Neural cell (in vitro differentiated cells): Measurements from ENCODE around the gene BTBD19. TPM values are rescaled to one million over a fixed set of nuclear protein-coding genes. Genes with fewer than 3 reads are reported as not detected.

Source experiments
- H2AFZ ChIP-seq: fragments of 200-600, 300-800 bp; sonication (generic), shearing (Covaris generic); 2 replicates; pipeline ENCODE4 v1.6.0; 2014; ENCODE audit warnings: low read depth, mild to moderate bottlenecking, antibody characterized with exemption, low read length, moderate library complexity
- H3F3A ChIP-seq: fragments of 200-600 bp; shearing (Covaris generic); 2 replicates; pipeline ENCODE4 v1.6.1; 2016; ENCODE audit warnings: mild to moderate bottlenecking, moderate library complexity, mixed read lengths, antibody characterized with exemption, low read length; ENCODE audit not compliant: insufficient read depth, poor library complexity, severe bottlenecking
- H3K27ac ChIP-seq: fragments of 200-600, 300-800 bp; sonication (generic), shearing (Covaris generic); 2 replicates; pipeline ENCODE4 v1.5.1; 2014; ENCODE audit warnings: mild to moderate bottlenecking, low read length, moderate library complexity
- H3K27me3 ChIP-seq: fragments of 300-800, 200-600 bp; sonication (generic), shearing (Covaris generic); 2 replicates; pipeline ENCODE4 v1.6.0; 2014; ENCODE audit warnings: mild to moderate bottlenecking, low read depth, low read length, moderate library complexity; ENCODE audit not compliant: insufficient read depth
- H3K36me3 ChIP-seq: fragments of 300-800, 200-600 bp; sonication (generic), shearing (Covaris generic); 2 replicates; pipeline ENCODE4 v1.5.1; 2014; ENCODE audit warnings: mild to moderate bottlenecking, antibody characterized with exemption, low read length, moderate library complexity; ENCODE audit not compliant: insufficient read depth
- H3K4me2 ChIP-seq: fragments of 300-800, 200-600 bp; sonication (generic), shearing (Covaris generic); 2 replicates; pipeline ENCODE4 v1.6.0; 2014; ENCODE audit warnings: mild to moderate bottlenecking, low read length
- H3K4me3 ChIP-seq: fragments of 300-800, 200-600 bp; sonication (generic), shearing (Covaris generic); 2 replicates; pipeline ENCODE4 v1.5.1; 2014; ENCODE audit warnings: mild to moderate bottlenecking, low read length, moderate library complexity
- H3K79me2 ChIP-seq: fragments of 200-600 bp; shearing (Covaris generic); replicated peaks from 2 replicates; pipeline ENCODE4 v1.6.0; 2014; ENCODE audit warnings: mild to moderate bottlenecking, low read length, moderate library complexity; ENCODE audit not compliant: insufficient read depth
- H3K9ac ChIP-seq: fragments of 300-800, 200-600 bp; sonication (generic), shearing (Covaris generic); 2 replicates; pipeline ENCODE4 v1.6.1; 2016; ENCODE audit warnings: mild to moderate bottlenecking, low read length, mixed read lengths
- H3K9me2 ChIP-seq: fragments of 200-600 bp; shearing (Covaris generic); 2 replicates; pipeline ENCODE4 v1.6.1; 2016; ENCODE audit warnings: mild to moderate bottlenecking, low read length, mixed read lengths; ENCODE audit not compliant: insufficient read depth
- H3K9me3 ChIP-seq: fragments of 200-600, 300-800 bp; sonication (generic), shearing (Covaris generic); 2 replicates; pipeline ENCODE4 v1.6.1; 2016; ENCODE audit warnings: mild to moderate bottlenecking, mixed run types, low read length, moderate library complexity, mixed read lengths
- H4K20me1 ChIP-seq: fragments of 200-600 bp; shearing (Covaris generic); 2 replicates; pipeline ENCODE4 v1.6.1; 2016; ENCODE audit warnings: mild to moderate bottlenecking, mixed run types; ENCODE audit not compliant: insufficient read depth
- EP300 ChIP-seq: fragments of 450-650 bp; conservative IDR thresholded peaks from 2 replicates; pipeline ENCODE4 v1.6.1; 2014; ENCODE audit warnings: antibody characterized with exemption, mild to moderate bottlenecking, moderate library complexity; ENCODE audit not compliant: poor library complexity, severe bottlenecking
- EZH2 ChIP-seq: fragments of 200-600, 300-800 bp; shearing (Covaris generic), sonication (generic); IDR thresholded peaks from 2 replicates; pipeline ENCODE4 v1.6.1; 2014; ENCODE audit warnings: antibody characterized with exemption, low read length, borderline replicate concordance, mild to moderate bottlenecking; ENCODE audit not compliant: insufficient read depth, poor library complexity, severe bottlenecking
- MXI1 ChIP-seq: fragments of 450-650 bp; conservative IDR thresholded peaks from 2 replicates; pipeline ENCODE4 v1.6.1; 2014; ENCODE audit warnings: antibody characterized with exemption, mild to moderate bottlenecking; ENCODE audit not compliant: poor library complexity, severe bottlenecking
- POLR2AphosphoS5 ChIP-seq: IDR thresholded peaks from 2 replicates; pipeline ENCODE4 v1.6.1; 2012
- RAD21 ChIP-seq: fragments of 450-650 bp; conservative IDR thresholded peaks from 2 replicates; pipeline ENCODE4 v1.6.1; 2014; ENCODE audit warnings: antibody characterized with exemption, mild to moderate bottlenecking, moderate library complexity
- SMC3 ChIP-seq: fragments of 450-650 bp; conservative IDR thresholded peaks from 2 replicates; pipeline ENCODE4 v1.6.1; 2014; ENCODE audit warnings: antibody characterized with exemption, mild to moderate bottlenecking, moderate library complexity; ENCODE audit not compliant: poor library complexity
- TAF1 ChIP-seq: IDR thresholded peaks from 2 replicates; pipeline ENCODE4 v1.6.1; 2012; ENCODE audit warnings: low read depth
- polyA plus RNA-seq: library from polyadenylated mRNA; depleted of rRNA; stranded (reverse); fragments of >200 nt; gene quantifications from 2 replicates; pipeline ENCODE4 v1.2.3, GENCODE V29; 2014
- TF ChIP-seq, protein P1 (sequence below): fragments of 450-650 bp; IDR thresholded peaks from 2 replicates; pipeline ENCODE4 v1.5.1; 2014; ENCODE audit warnings: antibody characterized with exemption, mild to moderate bottlenecking, moderate library complexity; ENCODE audit not compliant: poor library complexity, severe bottlenecking
- TF ChIP-seq, protein P2 (sequence below): IDR thresholded peaks from 2 replicates; pipeline ENCODE4 v1.6.1; 2012; ENCODE audit warnings: borderline replicate concordance

The BTBD19 gene
- polyA plus RNA-seq, 1 donor from 2014 or later: not detected

DNA sequence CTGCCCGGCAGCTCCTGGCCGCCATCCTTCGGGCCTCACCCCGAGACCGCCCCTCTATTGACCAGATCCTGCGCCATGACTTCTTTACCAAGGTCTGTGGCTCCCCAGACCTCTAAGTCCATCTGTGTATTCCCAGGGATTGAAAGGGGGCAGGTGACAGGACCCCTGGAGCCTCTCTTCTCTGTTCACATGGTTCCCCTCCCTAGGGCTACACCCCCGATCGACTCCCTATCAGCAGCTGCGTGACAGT lies 5.3 kb upstream of the BTBD19 start:
- H3K79me2 ChIP-seq: no peaks in the 10 kb centered on the region
- no peak overlapping the region for H3K27ac ChIP-seq
- H3K27me3 ChIP-seq: no peaks in the 10 kb centered on the region
- no peaks in the 10 kb centered on the region for H3F3A ChIP-seq
- peak overlapping the region; percentile 68 for H3K9ac ChIP-seq
- no peaks in the 10 kb centered on the region for H3K9me3 ChIP-seq
- H3K4me3 ChIP-seq: peak overlapping the region; percentile 89
- no peak overlapping the region for H2AFZ ChIP-seq
- H3K9me2 ChIP-seq: no peaks in the 10 kb centered on the region
- TF ChIP-seq SMC3 (no peak), TAF1 (no peak), MXI1 (no peak), RAD21 (no peak), EZH2 (no peak), EP300 (no peak), POLR2AphosphoS5 (no peak)
- TF ChIP-seq, protein P1, sequence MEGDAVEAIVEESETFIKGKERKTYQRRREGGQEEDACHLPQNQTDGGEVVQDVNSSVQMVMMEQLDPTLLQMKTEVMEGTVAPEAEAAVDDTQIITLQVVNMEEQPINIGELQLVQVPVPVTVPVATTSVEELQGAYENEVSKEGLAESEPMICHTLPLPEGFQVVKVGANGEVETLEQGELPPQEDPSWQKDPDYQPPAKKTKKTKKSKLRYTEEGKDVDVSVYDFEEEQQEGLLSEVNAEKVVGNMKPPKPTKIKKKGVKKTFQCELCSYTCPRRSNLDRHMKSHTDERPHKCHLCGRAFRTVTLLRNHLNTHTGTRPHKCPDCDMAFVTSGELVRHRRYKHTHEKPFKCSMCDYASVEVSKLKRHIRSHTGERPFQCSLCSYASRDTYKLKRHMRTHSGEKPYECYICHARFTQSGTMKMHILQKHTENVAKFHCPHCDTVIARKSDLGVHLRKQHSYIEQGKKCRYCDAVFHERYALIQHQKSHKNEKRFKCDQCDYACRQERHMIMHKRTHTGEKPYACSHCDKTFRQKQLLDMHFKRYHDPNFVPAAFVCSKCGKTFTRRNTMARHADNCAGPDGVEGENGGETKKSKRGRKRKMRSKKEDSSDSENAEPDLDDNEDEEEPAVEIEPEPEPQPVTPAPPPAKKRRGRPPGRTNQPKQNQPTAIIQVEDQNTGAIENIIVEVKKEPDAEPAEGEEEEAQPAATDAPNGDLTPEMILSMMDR: no peak
- TF ChIP-seq, protein P2, sequence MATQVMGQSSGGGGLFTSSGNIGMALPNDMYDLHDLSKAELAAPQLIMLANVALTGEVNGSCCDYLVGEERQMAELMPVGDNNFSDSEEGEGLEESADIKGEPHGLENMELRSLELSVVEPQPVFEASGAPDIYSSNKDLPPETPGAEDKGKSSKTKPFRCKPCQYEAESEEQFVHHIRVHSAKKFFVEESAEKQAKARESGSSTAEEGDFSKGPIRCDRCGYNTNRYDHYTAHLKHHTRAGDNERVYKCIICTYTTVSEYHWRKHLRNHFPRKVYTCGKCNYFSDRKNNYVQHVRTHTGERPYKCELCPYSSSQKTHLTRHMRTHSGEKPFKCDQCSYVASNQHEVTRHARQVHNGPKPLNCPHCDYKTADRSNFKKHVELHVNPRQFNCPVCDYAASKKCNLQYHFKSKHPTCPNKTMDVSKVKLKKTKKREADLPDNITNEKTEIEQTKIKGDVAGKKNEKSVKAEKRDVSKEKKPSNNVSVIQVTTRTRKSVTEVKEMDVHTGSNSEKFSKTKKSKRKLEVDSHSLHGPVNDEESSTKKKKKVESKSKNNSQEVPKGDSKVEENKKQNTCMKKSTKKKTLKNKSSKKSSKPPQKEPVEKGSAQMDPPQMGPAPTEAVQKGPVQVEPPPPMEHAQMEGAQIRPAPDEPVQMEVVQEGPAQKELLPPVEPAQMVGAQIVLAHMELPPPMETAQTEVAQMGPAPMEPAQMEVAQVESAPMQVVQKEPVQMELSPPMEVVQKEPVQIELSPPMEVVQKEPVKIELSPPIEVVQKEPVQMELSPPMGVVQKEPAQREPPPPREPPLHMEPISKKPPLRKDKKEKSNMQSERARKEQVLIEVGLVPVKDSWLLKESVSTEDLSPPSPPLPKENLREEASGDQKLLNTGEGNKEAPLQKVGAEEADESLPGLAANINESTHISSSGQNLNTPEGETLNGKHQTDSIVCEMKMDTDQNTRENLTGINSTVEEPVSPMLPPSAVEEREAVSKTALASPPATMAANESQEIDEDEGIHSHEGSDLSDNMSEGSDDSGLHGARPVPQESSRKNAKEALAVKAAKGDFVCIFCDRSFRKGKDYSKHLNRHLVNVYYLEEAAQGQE: no peak
- H4K20me1 ChIP-seq: no peaks in the 10 kb centered on the region
- no peaks in the 10 kb centered on the region for H3K36me3 ChIP-seq
- no peak overlapping the region for H3K4me2 ChIP-seq

DNA sequence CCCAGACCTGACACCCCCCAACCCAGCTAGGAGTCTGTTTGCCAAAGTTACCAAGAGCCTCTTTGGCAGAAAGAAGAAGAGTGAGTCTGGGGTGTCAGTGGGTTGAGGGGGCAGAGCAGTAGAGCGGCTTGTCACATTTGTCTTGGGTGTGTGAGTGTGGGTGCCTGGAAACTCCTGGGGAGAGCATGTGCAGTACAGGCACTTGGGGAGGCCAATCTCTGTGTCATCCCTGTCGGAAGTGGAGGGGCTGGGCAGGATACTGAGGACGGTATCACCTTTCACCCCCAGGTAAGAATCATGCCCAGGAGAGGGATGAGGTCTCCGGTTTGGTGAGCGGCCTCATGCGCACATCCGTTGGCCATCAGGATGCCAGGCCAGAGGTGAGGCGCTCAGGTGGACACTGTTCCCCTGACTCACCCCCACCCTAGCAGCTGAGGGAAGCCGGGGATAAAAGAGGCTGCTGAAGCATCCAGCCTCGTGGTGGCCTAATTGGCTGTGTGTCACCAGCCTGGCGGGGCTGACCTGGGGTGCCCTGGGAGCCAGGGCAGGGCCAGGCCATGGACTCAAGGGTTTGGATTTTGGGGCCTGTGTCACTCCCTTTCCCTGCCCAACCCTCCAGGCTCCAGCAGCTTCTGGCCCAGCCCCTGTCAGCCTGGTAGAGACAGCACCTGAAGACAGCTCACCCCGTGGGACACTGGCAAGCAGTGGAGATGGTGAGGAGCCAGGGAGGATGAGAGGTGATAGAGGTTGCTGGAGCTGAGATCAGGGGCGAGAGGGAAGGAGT lies 4.8 kb upstream of the BTBD19 start:
- Histone ChIP-seq H3K36me3 (no peaks in the 10 kb centered on the region), H3K9ac (no peak overlapping the region), H3K27ac (no peak overlapping the region), H3K79me2 (no peaks in the 10 kb centered on the region), H3F3A (no peaks in the 10 kb centered on the region), H3K4me2 (no peak overlapping the region), H4K20me1 (no peaks in the 10 kb centered on the region), H2AFZ (no peak overlapping the region), H3K27me3 (no peaks in the 10 kb centered on the region), H3K9me3 (no peaks in the 10 kb centered on the region), H3K4me3 (no peak overlapping the region), H3K9me2 (no peaks in the 10 kb centered on the region)
- TF ChIP-seq, protein P2: no peak
- TF ChIP-seq SMC3 (no peak), POLR2AphosphoS5 (no peak), EP300 (no peak), RAD21 (no peak), MXI1 (no peak), EZH2 (no peak), TAF1 (no peak)
- TF ChIP-seq, protein P1: no peak
